ENCODE results near the gene RGS7. TPM values are rescaled to one million over a fixed set of nuclear protein-coding genes. Genes with fewer than 3 reads are reported as not detected.

RGS7 gene
- total and polyA plus RNA-seq, 2 donors from 2014 or later, result 3.6 TPM; not detected in 1

DNA sequence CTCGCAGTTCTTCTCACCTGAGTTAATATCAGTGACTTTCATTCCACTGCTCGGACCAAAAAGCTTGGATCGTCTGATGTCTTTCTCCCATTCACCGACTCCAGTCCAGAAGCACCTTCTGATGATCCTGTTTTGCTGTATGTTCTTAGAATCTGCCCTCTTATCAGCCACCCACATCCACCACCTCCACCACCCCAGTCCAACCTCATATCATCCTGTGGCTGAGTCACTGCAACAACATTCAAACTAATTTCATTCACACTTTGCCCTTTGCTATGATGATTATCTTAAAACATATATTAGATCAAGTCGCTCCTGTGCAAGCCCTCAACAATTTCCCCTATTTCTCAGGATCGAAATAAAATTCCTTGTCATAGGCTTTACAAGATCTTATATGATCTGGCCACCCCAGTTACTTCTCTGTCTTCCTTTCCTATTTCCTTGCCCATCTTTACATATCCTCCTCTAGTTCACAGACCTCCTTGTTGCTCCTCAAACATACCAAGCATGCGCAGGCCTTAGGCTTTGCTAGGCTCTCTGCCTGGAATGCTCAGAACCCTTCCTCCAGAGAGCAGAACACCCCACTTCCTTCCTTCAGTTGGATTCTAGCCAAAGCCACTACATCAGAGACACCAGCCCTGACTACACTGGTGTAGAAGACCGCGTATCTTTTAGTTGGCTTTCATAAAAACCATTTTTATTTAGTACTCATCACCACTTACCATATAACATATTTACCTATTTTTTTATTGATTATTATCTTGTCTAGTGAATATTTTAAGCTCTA is 409.4 kb downstream of the RGS7 start:
- TF ChIP-seq, protein P1, sequence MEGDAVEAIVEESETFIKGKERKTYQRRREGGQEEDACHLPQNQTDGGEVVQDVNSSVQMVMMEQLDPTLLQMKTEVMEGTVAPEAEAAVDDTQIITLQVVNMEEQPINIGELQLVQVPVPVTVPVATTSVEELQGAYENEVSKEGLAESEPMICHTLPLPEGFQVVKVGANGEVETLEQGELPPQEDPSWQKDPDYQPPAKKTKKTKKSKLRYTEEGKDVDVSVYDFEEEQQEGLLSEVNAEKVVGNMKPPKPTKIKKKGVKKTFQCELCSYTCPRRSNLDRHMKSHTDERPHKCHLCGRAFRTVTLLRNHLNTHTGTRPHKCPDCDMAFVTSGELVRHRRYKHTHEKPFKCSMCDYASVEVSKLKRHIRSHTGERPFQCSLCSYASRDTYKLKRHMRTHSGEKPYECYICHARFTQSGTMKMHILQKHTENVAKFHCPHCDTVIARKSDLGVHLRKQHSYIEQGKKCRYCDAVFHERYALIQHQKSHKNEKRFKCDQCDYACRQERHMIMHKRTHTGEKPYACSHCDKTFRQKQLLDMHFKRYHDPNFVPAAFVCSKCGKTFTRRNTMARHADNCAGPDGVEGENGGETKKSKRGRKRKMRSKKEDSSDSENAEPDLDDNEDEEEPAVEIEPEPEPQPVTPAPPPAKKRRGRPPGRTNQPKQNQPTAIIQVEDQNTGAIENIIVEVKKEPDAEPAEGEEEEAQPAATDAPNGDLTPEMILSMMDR (IDR thresholded peaks at IDR 0.05; ENCODE audit: borderline replicate concordance, extremely low read depth, insufficient read depth), result no peak
- Histone ChIP-seq H3K27ac (ENCODE audit: low read depth in 2 of 2, low read length in 2 of 2) (no peak overlapping the region), H3K4me1 (ENCODE audit: control insufficient read depth in 2 of 3, insufficient read depth in 2 of 3, low read depth in 1 of 3, low read length in 3 of 3) (no peaks in the 10 kb centered on the region), H3K4me3 (ENCODE audit: low read length in 3 of 3) (no peak overlapping the region), H3K9me3 (ENCODE audit: control insufficient read depth in 2 of 3, insufficient read depth in 1 of 3, low read length in 3 of 3) (no peaks in the 10 kb centered on the region), H3K36me3 (ENCODE audit: control insufficient read depth in 2 of 3, insufficient read depth in 3 of 3, low read length in 3 of 3) (no peaks in the 10 kb centered on the region), H3K9ac (ENCODE audit: low read length in 3 of 3) (no peak overlapping the region), H3K27me3 (ENCODE audit: control insufficient read depth, insufficient read depth, low read length) (no peaks in the 10 kb centered on the region)
- DNase-seq (no peak), FAIRE-seq (no peak)
- intact Hi-C loops (cut with DNase I), result loop anchor here (10.0 kb wide), 1 partner anchor 213 kb away; no protein-coding TSS in a partner anchor

DNA sequence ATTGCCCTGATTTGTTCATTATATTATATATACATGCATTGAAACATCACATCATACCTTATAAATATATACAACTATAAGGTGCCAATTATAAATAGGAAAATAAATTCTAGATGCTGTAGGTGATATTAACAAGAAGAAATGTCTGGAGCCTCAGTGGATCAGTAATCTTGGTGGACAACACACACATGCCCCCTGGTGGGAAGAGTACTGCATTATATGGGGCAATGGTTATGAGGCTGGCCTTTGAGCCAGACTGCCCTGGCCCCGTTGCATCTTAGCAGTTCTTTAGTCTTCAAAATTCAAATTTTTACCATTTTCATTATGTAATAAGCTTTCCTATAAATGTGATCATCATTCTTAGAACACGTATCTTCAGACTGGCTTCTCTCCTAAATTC is 410.1 kb downstream of the RGS7 start:
- peak in 2 of 5 donors; percentile 14 to 33 for DNase-seq
- no peak for FAIRE-seq
- H3K27ac ChIP-seq (ENCODE audit: low read depth in 2 of 2, low read length in 2 of 2), result no peak overlapping the region
- intact Hi-C loops (cut with DNase I), result loop anchor here (10.0 kb wide), 1 partner anchor 212 kb away; no protein-coding TSS in a partner anchor
- H3K4me1 ChIP-seq (ENCODE audit: control insufficient read depth in 2 of 3, insufficient read depth in 2 of 3, low read depth in 1 of 3, low read length in 3 of 3), result no peaks in the 10 kb centered on the region
- H3K36me3 ChIP-seq (ENCODE audit: control insufficient read depth in 2 of 3, insufficient read depth in 3 of 3, low read length in 3 of 3), result no peaks in the 10 kb centered on the region
- TF ChIP-seq, protein P1 (IDR thresholded peaks at IDR 0.05; ENCODE audit: borderline replicate concordance, extremely low read depth, insufficient read depth), result peak; percentile 44
- no peaks in the 10 kb centered on the region for H3K9me3 ChIP-seq (ENCODE audit: control insufficient read depth in 2 of 3, insufficient read depth in 1 of 3, low read length in 3 of 3)
- H3K27me3 ChIP-seq (ENCODE audit: control insufficient read depth, insufficient read depth, low read length), result no peaks in the 10 kb centered on the region
- no peak overlapping the region for H3K9ac ChIP-seq (ENCODE audit: low read length in 3 of 3)
- H3K4me3 ChIP-seq (ENCODE audit: low read length in 3 of 3), result no peak overlapping the region

DNA sequence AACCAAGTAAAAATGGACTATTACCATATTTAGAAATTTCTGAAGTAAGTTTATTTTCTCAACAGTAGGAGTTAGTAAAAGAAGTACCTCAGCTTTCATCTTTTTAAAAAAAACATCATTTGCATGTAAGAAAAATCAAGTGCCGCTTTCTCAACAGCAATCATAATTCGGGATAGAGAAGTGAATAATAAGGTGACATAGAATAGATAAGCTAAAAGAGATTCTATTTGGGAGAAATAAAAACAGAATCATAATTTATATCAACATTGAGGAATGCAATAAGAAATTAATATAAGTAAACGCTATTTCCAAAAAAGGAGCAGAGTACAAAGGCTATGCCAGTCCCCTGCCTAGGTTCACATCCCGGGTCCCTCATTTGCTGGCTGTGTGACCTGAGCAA is 414.1 kb downstream of the RGS7 start:
- FAIRE-seq (no peak), DNase-seq (no peak)
- Histone ChIP-seq H3K4me3 (ENCODE audit: low read length in 3 of 3) (no peak overlapping the region), H3K9ac (ENCODE audit: low read length in 3 of 3) (no peak overlapping the region), H3K27me3 (ENCODE audit: control insufficient read depth, insufficient read depth, low read length) (no peaks in the 10 kb centered on the region), H3K9me3 (ENCODE audit: control insufficient read depth in 2 of 3, insufficient read depth in 1 of 3, low read length in 3 of 3) (no peaks in the 10 kb centered on the region), H3K4me1 (ENCODE audit: control insufficient read depth in 2 of 3, insufficient read depth in 2 of 3, low read depth in 1 of 3, low read length in 3 of 3) (no peaks in the 10 kb centered on the region), H3K27ac (ENCODE audit: low read depth in 2 of 2, low read length in 2 of 2) (no peak overlapping the region), H3K36me3 (ENCODE audit: control insufficient read depth in 2 of 3, insufficient read depth in 3 of 3, low read length in 3 of 3) (no peaks in the 10 kb centered on the region)
- intact Hi-C loops (cut with DNase I), result loop anchor here (10.0 kb wide), 1 partner anchor 208 kb away; no protein-coding TSS in a partner anchor
- TF ChIP-seq, protein P1 (IDR thresholded peaks at IDR 0.05; ENCODE audit: borderline replicate concordance, extremely low read depth, insufficient read depth), result no peak
